Stimulated activated CD4-positive, alpha-beta T cell treated with anti-CD3 and anti-CD28 coated beads, Interleukin-4, amount 100 ng/mL, for 48 hours (primary cell): ENCODE results near the gene WDSUB1.
A peak's percentile ranks its signal among the peaks of the same experiment; 100 is the strongest.

Source experiments
- DNase-seq, 2 donors: peaks; one replicate each; pipeline ENCODE4 v3.0.0-alpha.2; 2020; ENCODE audit warnings: low read depth in 2 of 2

Gene WDSUB1

GRCh38 chr2:159225025-159226016 is 61.2 kb downstream of the WDSUB1 start:
- no peak for DNase-seq

GRCh38 chr2:159224061-159224813 is 62.3 kb downstream of the WDSUB1 start:
- no peak for DNase-seq

GRCh38 chr2:159219394-159219998 is 67.0 kb downstream of the WDSUB1 start:
- DNase-seq = no peak

- DNase-seq = no peak
Measured at GRCh38 chr2:159218389-159218788, 68.1 kb downstream of the WDSUB1 start.

- no peak for DNase-seq
Measured at GRCh38 chr2:159217676-159218075, 68.8 kb downstream of the WDSUB1 start.

- DNase-seq = no peak
Measured at GRCh38 chr2:159215116-159215515, 71.4 kb downstream of the WDSUB1 start.

- DNase-seq = no peak
Measured at GRCh38 chr2:159214325-159214865, 72.1 kb downstream of the WDSUB1 start.

GRCh38 chr2:159213296-159213695 is 73.2 kb downstream of the WDSUB1 start:
- no peak for DNase-seq

GRCh38 chr2:159211447-159212396 is 74.8 kb downstream of the WDSUB1 start:
- no peak for DNase-seq

GRCh38 chr2:159209341-159210306 is 76.9 kb downstream of the WDSUB1 start:
- DNase-seq = peak in 1 of 2 donors; percentile 12

GRCh38 chr2:159208438-159208837 is 78.1 kb downstream of the WDSUB1 start:
- no peak for DNase-seq

GRCh38 chr2:159206736-159207380 is 79.6 kb downstream of the WDSUB1 start:
- no peak for DNase-seq

GRCh38 chr2:159204381-159205144 is 81.9 kb downstream of the WDSUB1 start:
- DNase-seq = no peak

- no peak for DNase-seq
Measured at GRCh38 chr2:159202568-159203071, 83.9 kb downstream of the WDSUB1 start.

- DNase-seq = no peak
Measured at GRCh38 chr2:159201360-159202063, 85.0 kb downstream of the WDSUB1 start.

- no peak for DNase-seq
Measured at GRCh38 chr2:159200498-159200897, 86.0 kb downstream of the WDSUB1 start.

- no peak for DNase-seq
Measured at GRCh38 chr2:159199761-159200465, 86.6 kb downstream of the WDSUB1 start.
